Neural progenitor cell (in vitro differentiated cells): Measurements from ENCODE around the gene MAP3K7CL. TPM values are rescaled to one million over a fixed set of nuclear protein-coding genes. Genes with fewer than 3 reads are reported as not detected.

Source experiments
- DNase-seq: peaks from one replicate; pipeline ENCODE4 v3.0.0-alpha.2; 2016; ENCODE audit warnings: low spot score
- H2AFZ ChIP-seq: fragments of 200-600 bp; sonication (generic); replicated peaks from 2 replicates; pipeline ENCODE4 v1.6.1; 2016; ENCODE audit warnings: antibody characterized with exemption
- H3F3A ChIP-seq: fragments of 200-600 bp; sonication (generic); 2 replicates; pipeline ENCODE4 v1.6.1; 2016; ENCODE audit warnings: antibody characterized with exemption, low read depth
- H3K27ac ChIP-seq: fragments of 200-600 bp; sonication (generic); 2 replicates; pipeline ENCODE4 v1.5.1; 2016; ENCODE audit warnings: mild to moderate bottlenecking
- H3K27me3 ChIP-seq: fragments of 200-600 bp; sonication (generic); 2 replicates; pipeline ENCODE4 v1.6.1; 2016; ENCODE audit warnings: mild to moderate bottlenecking, moderate library complexity
- H3K36me3 ChIP-seq: fragments of 200-600 bp; sonication (generic); 2 replicates; pipeline ENCODE4 v1.5.1; 2016
- H3K4me1 ChIP-seq: fragments of 200-600 bp; sonication (generic); 2 replicates; pipeline ENCODE4 v1.6.1; 2016; ENCODE audit warnings: mixed run types
- H3K4me2 ChIP-seq: fragments of 200-600 bp; sonication (generic); 2 replicates; pipeline ENCODE4 v1.6.1; 2016
- H3K4me3 ChIP-seq: fragments of 200-600 bp; sonication (generic); 2 replicates; pipeline ENCODE4 v1.5.1; 2016
- H3K79me2 ChIP-seq: fragments of 200-600 bp; sonication (generic); 2 replicates; pipeline ENCODE4 v1.6.1; 2016; ENCODE audit warnings: low read depth
- H3K9ac ChIP-seq: fragments of 200-600 bp; sonication (generic); 2 replicates; pipeline ENCODE4 v1.6.1; 2016
- H3K9me3 ChIP-seq: fragments of 200-600 bp; sonication (generic); 2 replicates; pipeline ENCODE4 v1.5.1; 2016; ENCODE audit warnings: low read depth
- H4K20me1 ChIP-seq: fragments of 200-600 bp; sonication (generic); 2 replicates; pipeline ENCODE4 v1.6.1; 2016; ENCODE audit warnings: low read depth
- H3K27ac Mint-ChIP-seq: 3 replicates; pipeline ENCODE4 v1.8.0; 2021; ENCODE audit warnings: mixed read lengths
- H3K27me3 Mint-ChIP-seq: 2 replicates; pipeline ENCODE4 v1.8.0; 2022; ENCODE audit warnings: low read depth, mild to moderate bottlenecking, inconsistent platforms, moderate library complexity, mixed read lengths; ENCODE audit not compliant: insufficient read depth
- H3K36me3 Mint-ChIP-seq: 3 replicates; pipeline ENCODE4 v1.8.0; 2021; ENCODE audit warnings: mixed read lengths
- H3K4me1 Mint-ChIP-seq: 3 replicates; pipeline ENCODE4 v1.8.0; 2021; ENCODE audit warnings: mixed read lengths
- H3K4me3 Mint-ChIP-seq: 3 replicates; pipeline ENCODE4 v1.8.0; 2021; ENCODE audit warnings: mild to moderate bottlenecking, moderate library complexity, mixed read lengths
- H3K9me3 Mint-ChIP-seq: 3 replicates; pipeline ENCODE4 v1.8.0; 2020; ENCODE audit warnings: mixed read lengths
- EZH2 ChIP-seq: fragments of 200-600 bp; sonication (generic); IDR thresholded peaks from 2 replicates; pipeline ENCODE4 v1.6.1; 2017; ENCODE audit warnings: antibody characterized with exemption, mild to moderate bottlenecking, moderate library complexity
- EZH2phosphoT487 ChIP-seq: fragments of 200-600 bp; sonication (generic); IDR thresholded peaks from 2 replicates; pipeline ENCODE4 v1.6.1; 2017; ENCODE audit warnings: antibody characterized with exemption
- total RNA-seq: library from RNA; depleted of rRNA; stranded (reverse); fragments of >200 nt; gene quantifications from 2 replicates; pipeline ENCODE4 v1.2.3, GENCODE V29; 2015; ENCODE audit warnings: low replicate concordance
- TF ChIP-seq, protein P1 (sequence below): fragments of 200-600 bp; sonication (generic); IDR thresholded peaks from 2 replicates; pipeline ENCODE4 v1.5.1; 2017; ENCODE audit warnings: antibody characterized with exemption, mild to moderate bottlenecking

The MAP3K7CL gene
- total RNA-seq, 1 donor from 2014 or later = not detected

DNA sequence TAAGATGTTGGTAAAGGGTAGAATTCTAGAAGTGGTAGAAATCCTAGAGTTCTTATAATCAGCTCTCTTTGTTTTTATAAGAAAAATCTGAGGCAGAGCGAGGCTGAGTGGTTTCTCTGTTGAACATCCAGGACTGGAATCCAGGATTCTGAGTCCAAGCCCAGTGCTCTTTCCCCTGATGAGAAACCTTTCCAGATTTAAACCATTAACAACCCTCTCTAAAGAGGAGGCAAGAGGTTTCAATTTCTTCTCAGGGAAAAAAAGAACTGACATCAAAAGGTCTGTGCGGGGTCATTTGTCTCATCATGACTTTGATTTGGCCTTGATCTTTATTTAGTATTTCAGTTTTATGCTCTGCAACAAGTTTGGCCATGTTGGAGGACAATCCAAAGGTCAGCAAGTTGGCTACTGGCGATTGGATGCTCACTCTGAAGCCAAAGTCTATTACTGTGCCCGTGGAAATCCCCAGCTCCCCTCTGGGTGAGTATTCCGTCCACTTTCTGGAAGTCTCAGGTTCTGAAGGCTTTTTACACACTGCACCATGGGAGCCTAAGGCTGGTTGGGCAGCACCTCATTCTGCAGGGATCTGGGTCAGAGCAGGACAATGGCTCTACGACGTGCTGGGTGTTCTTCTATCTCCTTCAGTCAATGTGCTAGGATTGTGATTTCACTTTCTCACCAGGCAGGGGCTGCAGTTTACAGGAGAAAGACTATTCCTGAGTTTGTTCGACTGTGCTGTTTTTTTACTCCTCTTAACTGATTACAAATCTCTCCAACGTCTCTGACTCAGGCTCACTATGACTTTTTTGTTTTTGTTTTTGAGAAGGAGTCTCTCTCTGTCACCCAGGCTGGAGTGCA, 38.1 kb upstream of the MAP3K7CL start:
- Histone ChIP-seq H2AFZ (peak overlapping the region; percentile 60), H3F3A (no peaks in the 10 kb centered on the region), H3K79me2 (no peaks in the 10 kb centered on the region), H3K36me3 (no peaks in the 10 kb centered on the region), H3K4me1 (peaks cover 14% of the 10 kb centered on the region), H3K9ac (no peak overlapping the region), H3K27me3 (no peaks in the 10 kb centered on the region), H3K4me3 (no peak overlapping the region), H3K4me2 (no peak overlapping the region), H3K9me3 (no peaks in the 10 kb centered on the region), H4K20me1 (no peaks in the 10 kb centered on the region), H3K27ac (no peak overlapping the region)
- no peak overlapping the region for H3K4me3 Mint-ChIP-seq
- peaks cover 11% of the 10 kb centered on the region for H3K4me1 Mint-ChIP-seq
- H3K27me3 Mint-ChIP-seq = no peaks in the 10 kb centered on the region
- no peak for DNase-seq
- no peaks in the 10 kb centered on the region for H3K9me3 Mint-ChIP-seq
- TF ChIP-seq EZH2phosphoT487 = no peak
- TF ChIP-seq EZH2 = no peak
- TF ChIP-seq, protein P1, sequence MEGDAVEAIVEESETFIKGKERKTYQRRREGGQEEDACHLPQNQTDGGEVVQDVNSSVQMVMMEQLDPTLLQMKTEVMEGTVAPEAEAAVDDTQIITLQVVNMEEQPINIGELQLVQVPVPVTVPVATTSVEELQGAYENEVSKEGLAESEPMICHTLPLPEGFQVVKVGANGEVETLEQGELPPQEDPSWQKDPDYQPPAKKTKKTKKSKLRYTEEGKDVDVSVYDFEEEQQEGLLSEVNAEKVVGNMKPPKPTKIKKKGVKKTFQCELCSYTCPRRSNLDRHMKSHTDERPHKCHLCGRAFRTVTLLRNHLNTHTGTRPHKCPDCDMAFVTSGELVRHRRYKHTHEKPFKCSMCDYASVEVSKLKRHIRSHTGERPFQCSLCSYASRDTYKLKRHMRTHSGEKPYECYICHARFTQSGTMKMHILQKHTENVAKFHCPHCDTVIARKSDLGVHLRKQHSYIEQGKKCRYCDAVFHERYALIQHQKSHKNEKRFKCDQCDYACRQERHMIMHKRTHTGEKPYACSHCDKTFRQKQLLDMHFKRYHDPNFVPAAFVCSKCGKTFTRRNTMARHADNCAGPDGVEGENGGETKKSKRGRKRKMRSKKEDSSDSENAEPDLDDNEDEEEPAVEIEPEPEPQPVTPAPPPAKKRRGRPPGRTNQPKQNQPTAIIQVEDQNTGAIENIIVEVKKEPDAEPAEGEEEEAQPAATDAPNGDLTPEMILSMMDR = no peak
- H3K27ac Mint-ChIP-seq = peak overlapping the region; percentile 26
- no peaks in the 10 kb centered on the region for H3K36me3 Mint-ChIP-seq

DNA sequence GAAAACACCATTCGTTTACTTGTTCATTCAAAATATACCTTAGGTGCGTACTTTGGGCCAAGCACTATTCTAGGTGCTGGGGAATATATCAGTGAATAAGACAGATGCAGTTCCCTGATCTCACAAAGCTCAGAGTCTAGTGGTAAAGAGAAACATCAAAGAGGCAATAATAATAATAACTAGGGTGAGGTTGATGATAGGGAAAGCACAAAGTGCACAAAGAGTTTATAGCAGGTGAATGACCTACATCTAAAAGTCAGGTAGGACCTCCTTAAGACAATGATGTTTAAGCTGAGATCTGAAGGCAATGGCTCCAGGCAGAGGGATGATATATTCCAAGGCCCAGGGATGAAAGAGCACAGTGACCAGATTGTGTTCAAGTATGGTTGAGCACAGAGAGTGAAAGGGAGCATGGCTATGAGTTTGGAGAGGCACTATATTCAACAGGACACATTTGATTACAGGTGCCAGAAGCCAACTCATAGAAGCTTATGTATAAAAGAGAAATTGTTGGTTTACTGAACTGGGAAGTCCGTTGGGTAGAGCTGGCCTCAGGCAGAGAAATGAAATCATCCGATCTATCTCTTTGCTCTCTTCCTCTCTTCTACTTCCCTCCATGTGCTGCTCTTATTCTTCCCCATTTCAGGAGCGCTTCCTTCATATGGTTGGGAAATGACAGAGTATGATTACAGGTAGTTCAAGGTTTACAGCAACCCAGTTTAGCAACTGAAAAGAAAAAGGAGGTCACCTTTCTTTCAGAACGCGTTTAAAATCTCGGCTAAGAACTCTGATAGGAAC, 34.0 kb upstream of the MAP3K7CL start:
- Mint-ChIP-seq H3K4me3 (no peak overlapping the region), H3K27ac (no peak overlapping the region), H3K36me3 (no peaks in the 10 kb centered on the region), H3K4me1 (peaks cover 14% of the 10 kb centered on the region), H3K27me3 (peaks cover 2% of the 10 kb centered on the region), H3K9me3 (peaks cover 2% of the 10 kb centered on the region)
- Histone ChIP-seq H3K27me3 (no peaks in the 10 kb centered on the region), H2AFZ (no peak overlapping the region), H3K9me3 (no peaks in the 10 kb centered on the region), H3K79me2 (no peaks in the 10 kb centered on the region), H4K20me1 (no peaks in the 10 kb centered on the region), H3F3A (no peaks in the 10 kb centered on the region), H3K4me2 (no peak overlapping the region), H3K27ac (no peak overlapping the region), H3K9ac (no peak overlapping the region), H3K4me1 (peaks cover 14% of the 10 kb centered on the region), H3K4me3 (no peak overlapping the region), H3K36me3 (no peaks in the 10 kb centered on the region)
- no peak for DNase-seq
- TF ChIP-seq EZH2phosphoT487 = no peak
- no peak for TF ChIP-seq EZH2
- TF ChIP-seq, protein P1 = no peak

DNA sequence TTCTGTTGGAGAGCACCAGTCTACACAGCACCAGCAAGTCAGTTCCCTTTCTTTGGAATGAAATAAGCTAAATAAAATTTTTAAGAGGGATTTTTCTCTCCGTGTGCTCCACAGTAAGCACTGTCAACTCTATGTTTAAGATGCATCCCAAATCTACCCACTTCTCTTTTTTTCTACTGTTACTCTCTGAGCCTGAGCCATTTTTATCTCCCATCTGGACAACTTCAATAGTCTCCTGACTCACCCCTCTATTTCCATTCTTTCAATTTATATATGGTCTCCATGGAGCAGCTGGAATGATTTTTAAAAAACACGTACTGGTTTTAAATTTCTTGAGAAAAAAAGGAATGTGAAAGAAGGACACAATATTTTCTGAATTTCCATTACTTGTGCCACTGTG, 32.3 kb upstream of the MAP3K7CL start:
- H2AFZ ChIP-seq = no peak overlapping the region
- H3K4me1 Mint-ChIP-seq = peaks cover 11% of the 10 kb centered on the region
- no peak overlapping the region for H3K4me2 ChIP-seq
- H3K9me3 ChIP-seq = no peaks in the 10 kb centered on the region
- no peak overlapping the region for H3K9ac ChIP-seq
- H3K36me3 Mint-ChIP-seq = no peaks in the 10 kb centered on the region
- no peaks in the 10 kb centered on the region for H4K20me1 ChIP-seq
- no peak overlapping the region for H3K4me3 Mint-ChIP-seq
- TF ChIP-seq EZH2phosphoT487 = no peak
- TF ChIP-seq, protein P1 = no peak
- no peak for TF ChIP-seq EZH2
- no peak for DNase-seq
- no peak overlapping the region for H3K27ac Mint-ChIP-seq
- H3K9me3 Mint-ChIP-seq = peaks cover 6% of the 10 kb centered on the region
- no peaks in the 10 kb centered on the region for H3K27me3 ChIP-seq
- H3K4me3 ChIP-seq = no peak overlapping the region
- peaks cover 2% of the 10 kb centered on the region for H3K27me3 Mint-ChIP-seq
- H3K79me2 ChIP-seq = no peaks in the 10 kb centered on the region
- H3K36me3 ChIP-seq = no peaks in the 10 kb centered on the region
- H3K4me1 ChIP-seq = peaks cover 14% of the 10 kb centered on the region
- H3K27ac ChIP-seq = no peak overlapping the region
- H3F3A ChIP-seq = no peaks in the 10 kb centered on the region
